Measurements from ENCODE around the gene OXCT2. TPM values are rescaled to one million over a fixed set of nuclear protein-coding genes. Genes with fewer than 3 reads are reported as not detected.
"Not testable (repeated sequence)": the region's sequence is repeated elsewhere in the genome, so short reads cannot be mapped to it uniquely, and the experiment has no call there.

The OXCT2 gene
- total and polyA plus RNA-seq, 9 of the 15 experiments (the other 6 are each of a cell fraction or from before 2014, with no cell fraction given) = 0.08 to 0.64 (median 0.22) TPM; not detected in 2

DNA sequence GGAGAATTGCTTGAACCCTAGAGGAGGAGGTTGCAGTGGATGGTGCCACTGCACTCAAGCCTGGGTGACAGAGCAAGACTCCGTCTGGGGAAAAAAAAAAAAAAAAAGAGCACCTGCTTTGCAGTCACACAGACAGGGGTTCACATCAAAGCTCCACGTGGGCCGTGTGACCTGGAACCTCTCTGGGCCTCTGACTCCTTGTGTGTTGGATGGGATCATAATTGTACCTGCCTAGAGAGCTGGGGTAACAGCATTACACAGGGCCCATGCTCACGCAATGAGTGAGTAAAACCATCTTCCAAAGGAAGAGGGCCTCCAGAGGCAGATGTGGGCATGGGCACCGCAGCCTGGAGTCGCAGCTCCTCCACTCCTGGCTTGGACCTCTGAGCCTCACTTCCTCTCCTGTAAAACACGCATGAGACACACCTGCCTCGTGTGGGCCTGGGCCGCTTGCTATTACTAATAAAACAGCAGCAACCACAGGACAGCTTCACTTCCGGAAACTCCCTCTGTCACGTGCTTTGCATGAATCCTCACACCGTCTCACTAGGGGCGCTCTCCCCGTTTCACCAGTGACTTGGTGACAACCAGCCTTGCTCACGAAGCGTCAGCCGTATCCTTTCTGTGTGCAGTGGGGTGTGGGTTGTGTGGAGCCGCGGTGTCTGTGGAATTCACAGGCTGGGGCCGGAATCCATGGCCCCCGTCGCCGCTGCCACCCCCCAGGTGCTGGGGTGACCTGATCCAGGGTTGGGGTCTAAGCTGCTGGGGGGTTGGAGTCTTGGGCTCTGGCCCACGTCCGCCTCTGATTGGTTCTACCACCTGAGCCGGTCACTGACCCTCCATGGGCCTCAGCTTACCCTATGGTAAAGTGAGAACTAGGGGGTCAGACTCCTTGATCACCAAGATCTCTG is 28.0 kb upstream of the OXCT2 start (continued):
- TF ChIP-seq ZBTB11 (CRISPR knock-in tag; IDR thresholded peaks at IDR 0.05) = peak in 1 of 3 experiments; percentile 69; a peak in 2 of 6 replicates
- TF ChIP-seq, protein P1, sequence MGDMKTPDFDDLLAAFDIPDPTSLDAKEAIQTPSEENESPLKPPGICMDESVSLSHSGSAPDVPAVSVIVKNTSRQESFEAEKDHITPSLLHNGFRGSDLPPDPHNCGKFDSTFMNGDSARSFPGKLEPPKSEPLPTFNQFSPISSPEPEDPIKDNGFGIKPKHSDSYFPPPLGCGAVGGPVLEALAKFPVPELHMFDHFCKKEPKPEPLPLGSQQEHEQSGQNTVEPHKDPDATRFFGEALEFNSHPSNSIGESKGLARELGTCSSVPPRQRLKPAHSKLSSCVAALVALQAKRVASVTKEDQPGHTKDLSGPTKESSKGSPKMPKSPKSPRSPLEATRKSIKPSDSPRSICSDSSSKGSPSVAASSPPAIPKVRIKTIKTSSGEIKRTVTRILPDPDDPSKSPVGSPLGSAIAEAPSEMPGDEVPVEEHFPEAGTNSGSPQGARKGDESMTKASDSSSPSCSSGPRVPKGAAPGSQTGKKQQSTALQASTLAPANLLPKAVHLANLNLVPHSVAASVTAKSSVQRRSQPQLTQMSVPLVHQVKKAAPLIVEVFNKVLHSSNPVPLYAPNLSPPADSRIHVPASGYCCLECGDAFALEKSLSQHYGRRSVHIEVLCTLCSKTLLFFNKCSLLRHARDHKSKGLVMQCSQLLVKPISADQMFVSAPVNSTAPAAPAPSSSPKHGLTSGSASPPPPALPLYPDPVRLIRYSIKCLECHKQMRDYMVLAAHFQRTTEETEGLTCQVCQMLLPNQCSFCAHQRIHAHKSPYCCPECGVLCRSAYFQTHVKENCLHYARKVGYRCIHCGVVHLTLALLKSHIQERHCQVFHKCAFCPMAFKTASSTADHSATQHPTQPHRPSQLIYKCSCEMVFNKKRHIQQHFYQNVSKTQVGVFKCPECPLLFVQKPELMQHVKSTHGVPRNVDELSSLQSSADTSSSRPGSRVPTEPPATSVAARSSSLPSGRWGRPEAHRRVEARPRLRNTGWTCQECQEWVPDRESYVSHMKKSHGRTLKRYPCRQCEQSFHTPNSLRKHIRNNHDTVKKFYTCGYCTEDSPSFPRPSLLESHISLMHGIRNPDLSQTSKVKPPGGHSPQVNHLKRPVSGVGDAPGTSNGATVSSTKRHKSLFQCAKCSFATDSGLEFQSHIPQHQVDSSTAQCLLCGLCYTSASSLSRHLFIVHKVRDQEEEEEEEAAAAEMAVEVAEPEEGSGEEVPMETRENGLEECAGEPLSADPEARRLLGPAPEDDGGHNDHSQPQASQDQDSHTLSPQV (IDR thresholded peaks at IDR 0.05) = peak; percentile 93
- peak in 1 of 2 experiments; percentile 52; a peak in 1 of 4 replicates for TF ChIP-seq NONO (IDR thresholded peaks at IDR 0.05; ENCODE audit: low read depth in 2 of 2, low read length in 1 of 2)
- TF ChIP-seq TFAP4 (CRISPR knock-in tag; IDR thresholded peaks at IDR 0.05; ENCODE audit: borderline replicate concordance) = peak; percentile 86
- TF ChIP-seq, protein P2, sequence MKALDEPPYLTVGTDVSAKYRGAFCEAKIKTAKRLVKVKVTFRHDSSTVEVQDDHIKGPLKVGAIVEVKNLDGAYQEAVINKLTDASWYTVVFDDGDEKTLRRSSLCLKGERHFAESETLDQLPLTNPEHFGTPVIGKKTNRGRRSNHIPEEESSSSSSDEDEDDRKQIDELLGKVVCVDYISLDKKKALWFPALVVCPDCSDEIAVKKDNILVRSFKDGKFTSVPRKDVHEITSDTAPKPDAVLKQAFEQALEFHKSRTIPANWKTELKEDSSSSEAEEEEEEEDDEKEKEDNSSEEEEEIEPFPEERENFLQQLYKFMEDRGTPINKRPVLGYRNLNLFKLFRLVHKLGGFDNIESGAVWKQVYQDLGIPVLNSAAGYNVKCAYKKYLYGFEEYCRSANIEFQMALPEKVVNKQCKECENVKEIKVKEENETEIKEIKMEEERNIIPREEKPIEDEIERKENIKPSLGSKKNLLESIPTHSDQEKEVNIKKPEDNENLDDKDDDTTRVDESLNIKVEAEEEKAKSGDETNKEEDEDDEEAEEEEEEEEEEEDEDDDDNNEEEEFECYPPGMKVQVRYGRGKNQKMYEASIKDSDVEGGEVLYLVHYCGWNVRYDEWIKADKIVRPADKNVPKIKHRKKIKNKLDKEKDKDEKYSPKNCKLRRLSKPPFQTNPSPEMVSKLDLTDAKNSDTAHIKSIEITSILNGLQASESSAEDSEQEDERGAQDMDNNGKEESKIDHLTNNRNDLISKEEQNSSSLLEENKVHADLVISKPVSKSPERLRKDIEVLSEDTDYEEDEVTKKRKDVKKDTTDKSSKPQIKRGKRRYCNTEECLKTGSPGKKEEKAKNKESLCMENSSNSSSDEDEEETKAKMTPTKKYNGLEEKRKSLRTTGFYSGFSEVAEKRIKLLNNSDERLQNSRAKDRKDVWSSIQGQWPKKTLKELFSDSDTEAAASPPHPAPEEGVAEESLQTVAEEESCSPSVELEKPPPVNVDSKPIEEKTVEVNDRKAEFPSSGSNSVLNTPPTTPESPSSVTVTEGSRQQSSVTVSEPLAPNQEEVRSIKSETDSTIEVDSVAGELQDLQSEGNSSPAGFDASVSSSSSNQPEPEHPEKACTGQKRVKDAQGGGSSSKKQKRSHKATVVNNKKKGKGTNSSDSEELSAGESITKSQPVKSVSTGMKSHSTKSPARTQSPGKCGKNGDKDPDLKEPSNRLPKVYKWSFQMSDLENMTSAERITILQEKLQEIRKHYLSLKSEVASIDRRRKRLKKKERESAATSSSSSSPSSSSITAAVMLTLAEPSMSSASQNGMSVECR (CRISPR knock-in tag; IDR thresholded peaks at IDR 0.05) = peak; percentile 91
- TF ChIP-seq ZKSCAN8 (CRISPR knock-in tag; IDR thresholded peaks at IDR 0.05) = peak; percentile 66
- not testable (repeated sequence) for TF ChIP-seq FOXM1 (IDR thresholded peaks at IDR 0.05; ENCODE audit: low read depth)
- 0 out of 2 replicates have a peak, but pooled peaks have one; percentile 75 for TF ChIP-seq FOXM1 (CRISPR knock-in tag; IDR thresholded peaks at IDR 0.05; ENCODE audit: low read depth)

Data from K562 (cell line).